ENCODE measurements around the gene MYB.

DNA sequence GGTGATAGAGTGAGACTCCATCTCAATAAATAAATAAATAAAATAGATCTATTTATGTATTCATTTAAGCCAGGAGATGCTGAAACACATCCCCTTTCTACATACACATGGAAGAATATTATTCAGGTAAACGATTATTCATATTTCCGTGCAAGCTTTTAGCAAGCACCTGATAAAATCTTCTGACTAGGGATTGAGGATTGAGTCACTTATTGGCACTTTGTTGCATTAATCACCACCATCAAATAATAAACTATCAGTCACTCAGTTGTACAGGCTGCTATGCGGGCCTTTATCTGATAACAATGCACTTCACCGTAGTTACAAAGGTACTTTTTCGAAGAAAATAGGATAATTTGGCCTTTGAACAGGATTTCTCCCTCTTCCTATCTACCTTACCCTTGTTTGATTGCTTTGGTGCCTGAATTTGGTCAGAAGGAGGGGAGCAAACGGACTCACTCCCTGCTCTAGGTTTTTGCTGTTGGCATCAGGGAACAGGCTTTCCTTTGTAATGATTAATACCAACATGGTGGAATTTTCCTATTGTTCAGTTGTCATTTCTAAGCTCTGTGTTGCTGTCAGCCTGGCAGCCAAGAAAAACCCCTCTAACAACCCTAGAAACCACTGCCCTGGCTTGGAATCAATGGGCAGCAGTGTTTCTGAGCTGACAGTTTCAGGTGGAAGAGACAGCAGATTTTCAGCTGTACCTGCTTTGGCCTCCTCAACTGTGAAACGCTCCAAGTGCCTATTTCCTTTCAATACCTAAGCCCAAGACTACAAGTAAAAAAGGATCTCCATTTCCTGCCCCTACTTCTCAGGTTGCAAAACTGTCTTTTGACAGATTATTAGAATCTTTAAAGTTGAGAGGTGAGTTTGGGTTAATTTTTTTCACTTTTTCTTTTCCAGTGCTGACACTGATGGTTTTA is 63.0 kb downstream of the MYB start:
- TF ChIP-seq, protein P1, sequence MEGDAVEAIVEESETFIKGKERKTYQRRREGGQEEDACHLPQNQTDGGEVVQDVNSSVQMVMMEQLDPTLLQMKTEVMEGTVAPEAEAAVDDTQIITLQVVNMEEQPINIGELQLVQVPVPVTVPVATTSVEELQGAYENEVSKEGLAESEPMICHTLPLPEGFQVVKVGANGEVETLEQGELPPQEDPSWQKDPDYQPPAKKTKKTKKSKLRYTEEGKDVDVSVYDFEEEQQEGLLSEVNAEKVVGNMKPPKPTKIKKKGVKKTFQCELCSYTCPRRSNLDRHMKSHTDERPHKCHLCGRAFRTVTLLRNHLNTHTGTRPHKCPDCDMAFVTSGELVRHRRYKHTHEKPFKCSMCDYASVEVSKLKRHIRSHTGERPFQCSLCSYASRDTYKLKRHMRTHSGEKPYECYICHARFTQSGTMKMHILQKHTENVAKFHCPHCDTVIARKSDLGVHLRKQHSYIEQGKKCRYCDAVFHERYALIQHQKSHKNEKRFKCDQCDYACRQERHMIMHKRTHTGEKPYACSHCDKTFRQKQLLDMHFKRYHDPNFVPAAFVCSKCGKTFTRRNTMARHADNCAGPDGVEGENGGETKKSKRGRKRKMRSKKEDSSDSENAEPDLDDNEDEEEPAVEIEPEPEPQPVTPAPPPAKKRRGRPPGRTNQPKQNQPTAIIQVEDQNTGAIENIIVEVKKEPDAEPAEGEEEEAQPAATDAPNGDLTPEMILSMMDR (IDR thresholded peaks at IDR 0.05) = no peak
- TF ChIP-seq POLR2A (IDR thresholded peaks at IDR 0.05) = no peak

Data from prostate gland (tissue), 2 donors.